IPS DF 6.9 (cell line): ENCODE results near the gene FREY1.

ENCODE experiments used
- DNase-seq: peaks from one replicate; pipeline ENCODE4 v3.0.0-alpha.2; 2013; ENCODE audit warnings: low read depth, low spot score
- H3K27ac ChIP-seq: one replicate; pipeline ENCODE4 v1.5.1; 2013; ENCODE audit warnings: low read length, control low read depth
- H3K27me3 ChIP-seq: 2 replicates; pipeline ENCODE4 v1.6.1; 2013; ENCODE audit warnings: mild to moderate bottlenecking, low read length; ENCODE audit not compliant: control insufficient read depth, insufficient read depth
- H3K36me3 ChIP-seq: 2 replicates; pipeline ENCODE4 v1.6.1; 2013; ENCODE audit warnings: low read length; ENCODE audit not compliant: control insufficient read depth, insufficient read depth
- H3K4me1 ChIP-seq: 2 replicates; pipeline ENCODE4 v1.6.1; 2013; ENCODE audit warnings: low read length; ENCODE audit not compliant: control insufficient read depth, insufficient read depth
- H3K4me3 ChIP-seq: 2 replicates; pipeline ENCODE4 v1.5.1; 2013; ENCODE audit warnings: mild to moderate bottlenecking, low read length
- H3K9me3 ChIP-seq: 2 replicates; pipeline ENCODE4 v1.6.1; 2013; ENCODE audit warnings: low read length, inconsistent platforms; ENCODE audit not compliant: control insufficient read depth, insufficient read depth
- WGBS: extraction: QIAGEN DNeasy Blood & Tissue Kit; methylation state at CpG from one replicate; pipeline ENCODE4 v1.1.7; 2013; ENCODE audit warnings: mixed read lengths, missing lambda C conversion rate; ENCODE audit not compliant: insufficient read length, insufficient coverage; 5-methylcytosine and 5-hydroxymethylcytosine counted together

The FREY1 gene, protein sequence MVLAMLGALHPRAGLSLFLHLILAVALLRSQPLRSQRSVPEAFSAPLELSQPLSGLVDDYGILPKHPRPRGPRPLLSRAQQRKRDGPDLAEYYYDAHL

DNA sequence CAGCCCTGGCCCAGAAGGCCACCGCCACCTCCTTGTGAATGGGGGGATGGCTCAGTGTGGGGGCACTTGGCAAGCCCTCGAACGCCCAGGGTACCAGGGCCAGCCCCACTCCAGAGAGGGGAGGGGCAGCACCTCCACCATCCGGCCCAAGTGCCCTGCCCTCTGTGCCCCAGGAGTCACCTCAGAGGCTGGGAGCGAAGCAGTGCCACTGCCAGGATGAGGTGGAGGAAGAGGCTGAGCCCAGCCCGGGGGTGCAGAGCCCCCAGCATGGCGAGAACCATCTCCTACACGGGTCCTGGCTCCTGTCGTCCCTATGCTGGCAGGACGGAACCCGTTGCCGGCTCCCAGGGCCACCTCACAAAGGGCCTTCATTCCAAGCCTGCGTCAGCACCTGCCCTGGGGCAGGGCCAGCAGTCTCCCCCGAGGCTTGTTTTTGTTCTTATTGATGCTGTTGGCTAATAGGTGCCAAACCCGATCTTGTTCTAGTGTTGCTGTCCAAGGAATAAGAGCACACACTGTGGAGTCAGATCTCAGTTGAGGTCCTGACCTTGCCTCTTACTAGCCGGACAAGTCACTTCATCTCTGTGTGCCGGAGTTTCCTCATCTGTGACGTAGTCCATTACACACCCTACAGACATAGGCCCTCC is at the start of gene FREY1:
Gene FREY1 (minus strand): TSS at position 307 of the 647 bp plus-strand sequence. CDS start 26 bp downstream, at position 281.
- no CpG with 5 or more reads among the region's 18 CpGs for WGBS
- no peaks in the 10 kb centered on the region for H3K4me1 ChIP-seq
- no peak within 1 kb of the TSS for H3K27ac ChIP-seq
- H3K4me3 ChIP-seq: no peak within 1 kb of the TSS
- H3K36me3 ChIP-seq: peaks cover 17% of the 10 kb centered on the region
- no peaks in the 10 kb centered on the region for H3K9me3 ChIP-seq
- H3K27me3 ChIP-seq: no peaks in the 10 kb centered on the region
- DNase-seq: no peak

- no peak for DNase-seq
- Histone ChIP-seq H3K9me3 (no peaks in the 10 kb centered on the region), H3K27me3 (no peaks in the 10 kb centered on the region), H3K4me1 (no peaks in the 10 kb centered on the region), H3K36me3 (no peaks in the 10 kb centered on the region; the same call in 1 of the 2 replicates), H3K4me3 (no peak overlapping the region), H3K27ac (no peak overlapping the region)
- no CpG with 5 or more reads among the region's 1 CpG for WGBS
These were observed 42.9 kb upstream of the FREY1 start for GRCh38 chr11:45949992-45950407.

- no peaks in the 10 kb centered on the region; the same call in 1 of the 2 replicates for H3K36me3 ChIP-seq
- no peak overlapping the region for H3K27ac ChIP-seq
- H3K4me3 ChIP-seq: no peak overlapping the region
- H3K4me1 ChIP-seq: no peaks in the 10 kb centered on the region
- DNase-seq: no peak
- no peaks in the 10 kb centered on the region for H3K9me3 ChIP-seq
- no peaks in the 10 kb centered on the region for H3K27me3 ChIP-seq
- WGBS: no CpG with 5 or more reads among the region's 3 CpGs
These were observed 41.3 kb upstream of the FREY1 start for GRCh38 chr11:45948356-45948755.

DNA sequence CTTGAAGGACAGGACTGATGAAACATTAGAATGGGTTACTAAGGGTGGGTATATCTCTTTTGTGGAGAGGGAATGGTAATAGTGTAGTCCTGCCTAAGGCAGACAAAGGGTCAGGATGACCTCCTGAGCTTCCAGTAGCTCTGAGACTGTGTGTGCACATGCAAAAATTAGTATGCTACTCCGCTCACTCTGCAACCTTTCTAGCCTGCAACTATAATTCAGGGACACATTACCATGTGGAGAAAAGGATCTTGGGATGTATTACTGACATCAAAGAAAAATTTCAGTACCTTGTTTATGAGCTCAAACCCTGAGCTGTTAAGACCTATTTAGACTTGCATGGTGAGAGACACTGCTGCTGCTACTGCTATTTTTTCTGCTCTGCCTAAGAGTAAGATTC is 40.8 kb upstream of the FREY1 start:
- Histone ChIP-seq H3K9me3 (no peaks in the 10 kb centered on the region), H3K4me1 (no peaks in the 10 kb centered on the region), H3K36me3 (no peaks in the 10 kb centered on the region; the same call in 1 of the 2 replicates), H3K27ac (no peak overlapping the region), H3K27me3 (no peaks in the 10 kb centered on the region), H3K4me3 (no peak overlapping the region)
- no peak for DNase-seq
- no CpG with 5 or more reads among the region's 1 CpG for WGBS

- H3K27me3 ChIP-seq: no peaks in the 10 kb centered on the region
- no peaks in the 10 kb centered on the region; the same call in 1 of the 2 replicates for H3K36me3 ChIP-seq
- no peaks in the 10 kb centered on the region for H3K4me1 ChIP-seq
- no peak overlapping the region for H3K27ac ChIP-seq
- no peak for DNase-seq
- H3K9me3 ChIP-seq: no peaks in the 10 kb centered on the region
- WGBS: no CpG with 5 or more reads among the region's 3 CpGs
- no peak overlapping the region for H3K4me3 ChIP-seq
These were observed 38.4 kb upstream of the FREY1 start for GRCh38 chr11:45945397-45945999.

DNA sequence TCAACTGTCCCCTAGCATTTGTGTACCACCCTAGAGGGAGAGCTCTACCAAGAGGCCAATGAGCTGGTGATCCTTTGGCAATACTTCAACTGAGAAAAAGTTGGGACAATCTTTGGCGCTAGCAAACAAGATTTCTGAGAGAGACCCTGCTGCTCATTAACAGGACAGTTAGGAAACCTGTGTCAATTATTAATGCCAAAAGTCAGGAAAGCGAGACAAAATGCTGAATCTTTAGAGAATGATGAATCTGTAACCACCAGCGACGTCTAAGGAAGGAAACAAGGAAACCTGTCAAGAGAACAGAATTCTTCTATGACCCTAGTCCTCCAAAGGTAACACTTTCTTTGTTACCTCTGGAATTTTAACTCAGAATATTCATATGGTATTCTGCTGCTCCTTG is 35.3 kb upstream of the FREY1 start:
- H3K4me1 ChIP-seq: no peaks in the 10 kb centered on the region
- H3K36me3 ChIP-seq: no peaks in the 10 kb centered on the region; the same call in 1 of the 2 replicates
- no CpG with 5 or more reads among the region's 4 CpGs for WGBS
- H3K27ac ChIP-seq: no peak overlapping the region
- H3K4me3 ChIP-seq: no peak overlapping the region
- no peaks in the 10 kb centered on the region for H3K27me3 ChIP-seq
- no peak for DNase-seq
- H3K9me3 ChIP-seq: no peaks in the 10 kb centered on the region

GRCh38 chr11:45941285-45941684 is 34.2 kb upstream of the FREY1 start:
- Histone ChIP-seq H3K4me3 (no peak overlapping the region), H3K36me3 (no peaks in the 10 kb centered on the region; the same call in 1 of the 2 replicates), H3K9me3 (no peaks in the 10 kb centered on the region), H3K4me1 (no peaks in the 10 kb centered on the region), H3K27ac (no peak overlapping the region), H3K27me3 (no peaks in the 10 kb centered on the region)
- no CpG with 5 or more reads among the region's 4 CpGs for WGBS
- no peak for DNase-seq

GRCh38 chr11:45939836-45940235 is 32.8 kb upstream of the FREY1 start:
- Histone ChIP-seq H3K4me1 (no peaks in the 10 kb centered on the region), H3K27ac (no peak overlapping the region)
- WGBS: no CpG with 5 or more reads among the region's 2 CpGs

DNA sequence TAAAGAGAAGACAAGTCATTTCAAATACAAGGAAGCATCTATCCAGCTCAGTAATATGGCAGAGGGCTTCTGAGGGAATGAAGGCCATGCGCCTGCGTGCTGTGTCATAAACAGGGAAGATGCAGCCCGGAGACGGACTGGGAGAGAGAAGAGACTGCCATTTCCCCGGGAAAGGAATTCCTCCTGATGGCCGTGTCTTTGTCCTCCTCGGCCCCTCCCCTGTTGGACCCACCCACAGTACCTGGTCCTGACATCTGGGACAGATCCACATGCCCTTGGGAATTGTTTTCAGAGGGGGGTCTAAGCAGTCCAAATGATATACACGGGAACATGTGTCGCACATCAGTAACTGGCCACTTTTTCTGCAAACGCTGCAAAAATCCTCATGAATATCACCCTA is 30.8 kb upstream of the FREY1 start:
- Histone ChIP-seq H3K4me1 (no peaks in the 10 kb centered on the region), H3K27me3 (no peaks in the 10 kb centered on the region), H3K9me3 (no peaks in the 10 kb centered on the region), H3K27ac (no peak overlapping the region), H3K36me3 (peaks cover 10% of the 10 kb centered on the region; the same call in 1 of the 2 replicates), H3K4me3 (no peak overlapping the region)
- WGBS: no CpG with 5 or more reads among the region's 10 CpGs
- DNase-seq: no peak

More at GRCh38 chr11:45939836-45940235, 32.8 kb upstream of the FREY1 start:
- Histone ChIP-seq H3K9me3 (no peaks in the 10 kb centered on the region), H3K27me3 (no peaks in the 10 kb centered on the region), H3K4me3 (no peak overlapping the region), H3K36me3 (peaks cover 5% of the 10 kb centered on the region; the same call in 1 of the 2 replicates)
- DNase-seq: no peak

- Histone ChIP-seq H3K36me3 (peaks cover 12% of the 10 kb centered on the region; the same call in 1 of the 2 replicates), H3K27ac (no peak overlapping the region), H3K4me1 (no peaks in the 10 kb centered on the region), H3K9me3 (no peaks in the 10 kb centered on the region), H3K27me3 (no peaks in the 10 kb centered on the region), H3K4me3 (no peak overlapping the region)
- WGBS: no CpG with 5 or more reads among the region's 4 CpGs
- DNase-seq: no peak
These were observed 29.5 kb upstream of the FREY1 start for GRCh38 chr11:45936511-45937054.
